NAMALWA (cell line): ENCODE results near the gene MT2A.

Source experiments
- DNase-seq: peaks from one replicate; pipeline ENCODE4 v3.0.0-alpha.2; 2015; ENCODE audit warnings: low spot score

MT2A gene

GRCh38 chr16:56639045-56639444, 30.7 kb downstream of the MT2A start:
- no peak for DNase-seq

DNA sequence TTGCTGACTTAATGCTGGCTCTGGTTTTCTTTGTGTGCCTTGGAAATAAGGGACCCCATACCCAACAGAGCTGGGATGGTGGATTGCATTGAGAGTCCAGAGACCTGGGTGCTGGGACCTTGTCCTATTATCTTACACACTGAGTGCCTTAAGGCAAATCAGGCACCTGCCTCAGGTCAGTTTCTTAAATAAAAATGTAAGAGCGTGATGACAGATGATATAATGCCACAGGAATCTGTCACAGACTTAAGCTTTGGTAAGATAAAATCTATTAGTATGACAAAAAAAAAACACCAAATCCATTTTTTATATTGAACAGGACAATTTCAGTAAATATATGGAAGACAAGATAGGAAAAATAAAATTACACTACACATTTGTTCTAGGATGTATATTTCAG, 31.7 kb downstream of the MT2A start:
- no peak for DNase-seq

GRCh38 chr16:56641166-56641565, 32.8 kb downstream of the MT2A start:
- DNase-seq, result no peak

DNA sequence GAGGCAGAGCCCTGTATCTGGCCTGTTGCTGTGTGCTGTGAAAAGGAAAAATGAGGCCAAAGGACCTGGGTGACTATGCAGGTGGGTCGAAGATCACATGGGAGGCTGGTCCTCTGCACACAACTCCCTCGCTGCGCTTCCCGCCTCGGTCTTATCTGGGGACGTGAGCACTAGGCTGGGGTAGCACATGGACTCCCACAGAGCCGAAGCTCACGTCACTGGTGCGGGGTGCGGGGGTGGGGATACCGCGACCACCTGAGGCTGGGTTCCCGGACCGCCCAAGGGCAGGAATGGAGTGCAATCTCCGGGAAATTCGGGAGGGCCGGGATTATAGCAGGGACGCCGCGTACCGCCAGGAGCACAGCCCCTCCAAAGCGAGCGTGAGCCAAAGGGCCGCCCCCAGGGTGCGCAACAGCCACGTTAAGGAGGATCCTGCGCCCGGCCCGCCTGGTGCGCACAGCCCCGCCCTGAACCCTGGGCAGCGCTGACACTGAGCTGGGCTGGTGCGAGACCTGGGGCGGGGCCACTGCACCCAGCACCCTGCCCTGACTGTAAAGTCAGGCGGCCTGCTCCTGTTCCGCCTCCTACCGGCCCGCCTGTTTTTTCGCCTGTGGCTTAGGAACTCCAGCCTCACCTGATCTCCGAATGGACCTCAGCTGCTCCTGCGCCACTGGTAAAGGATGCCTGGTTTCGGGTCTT, 34.8 kb downstream of the MT2A start:
- no peak for DNase-seq

GRCh38 chr16:56643833-56644232, 35.4 kb downstream of the MT2A start:
- no peak for DNase-seq

- no peak for DNase-seq
Measured at GRCh38 chr16:56645311-56645710, 36.9 kb downstream of the MT2A start.

GRCh38 chr16:56645838-56646237, 37.5 kb downstream of the MT2A start:
- DNase-seq, result no peak

DNA sequence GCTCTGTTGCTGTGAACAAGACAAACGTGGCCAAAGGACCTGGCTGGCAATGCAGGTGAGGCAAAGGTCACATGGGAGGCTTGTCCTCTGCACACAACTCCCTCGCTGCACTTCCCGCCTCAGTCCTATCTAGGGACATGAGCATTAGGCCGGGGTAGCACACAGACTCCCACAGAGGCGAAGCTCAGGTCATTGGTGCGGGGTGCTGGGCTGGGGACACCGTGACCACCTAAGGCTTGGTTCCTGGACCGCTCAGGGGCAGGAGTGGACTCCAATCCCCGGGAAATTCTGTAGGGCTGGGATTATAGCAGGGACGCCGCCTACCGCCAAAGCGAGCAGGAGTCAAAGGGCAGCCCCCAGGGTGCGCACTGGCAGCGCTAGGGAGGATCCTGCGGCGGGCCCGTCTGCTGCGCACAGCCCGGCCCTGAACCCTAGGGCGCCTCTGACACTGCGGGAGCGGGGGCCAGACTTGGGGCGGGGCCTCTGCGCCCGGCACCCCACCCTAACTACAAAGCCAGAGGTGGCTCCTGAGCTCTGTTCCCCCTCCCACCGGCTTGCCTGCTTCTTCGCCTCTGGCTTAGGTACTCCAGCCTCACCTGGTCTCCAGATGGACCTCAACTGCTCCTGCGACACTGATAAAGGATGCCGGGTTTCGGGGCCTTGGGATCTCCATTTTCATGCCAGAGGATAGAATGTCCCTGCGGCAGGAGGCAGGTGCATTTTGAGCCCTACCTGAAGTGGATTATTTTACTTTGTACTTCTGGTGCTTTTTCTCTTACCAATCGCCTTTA, 39.5 kb downstream of the MT2A start:
- no peak for DNase-seq

DNA sequence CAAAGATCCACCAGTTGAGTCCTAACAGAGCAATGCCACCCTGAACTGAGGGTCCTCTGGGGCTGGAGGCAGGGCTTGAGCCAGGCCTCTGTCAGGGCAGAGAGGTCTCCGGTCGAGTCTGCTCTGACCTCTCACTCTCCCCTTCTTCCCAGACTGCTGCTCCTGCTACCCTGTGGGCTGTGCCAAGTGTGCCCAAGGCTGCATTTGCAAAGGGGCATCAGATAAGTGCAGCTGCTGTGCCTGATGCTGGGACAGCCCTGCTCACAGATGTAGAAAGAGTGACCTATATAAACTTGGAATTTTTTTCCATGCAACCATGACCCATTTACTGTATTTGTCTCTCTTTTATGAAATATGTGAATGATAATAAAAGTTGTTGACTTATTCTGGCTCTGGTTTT, 40.9 kb downstream of the MT2A start:
- no peak for DNase-seq

- DNase-seq, result no peak
Measured at GRCh38 chr16:56649820-56650219, 41.4 kb downstream of the MT2A start.

- DNase-seq, result no peak
Measured at GRCh38 chr16:56651586-56651985, 43.2 kb downstream of the MT2A start, which contains the start of gene MT1B. Gene MT1B, plus strand, starts transcription at chr16:56651886. Its CDS starts 68 bp downstream, at chr16:56651954.

GRCh38 chr16:56652600-56652999, 44.2 kb downstream of the MT2A start:
- no peak for DNase-seq

DNA sequence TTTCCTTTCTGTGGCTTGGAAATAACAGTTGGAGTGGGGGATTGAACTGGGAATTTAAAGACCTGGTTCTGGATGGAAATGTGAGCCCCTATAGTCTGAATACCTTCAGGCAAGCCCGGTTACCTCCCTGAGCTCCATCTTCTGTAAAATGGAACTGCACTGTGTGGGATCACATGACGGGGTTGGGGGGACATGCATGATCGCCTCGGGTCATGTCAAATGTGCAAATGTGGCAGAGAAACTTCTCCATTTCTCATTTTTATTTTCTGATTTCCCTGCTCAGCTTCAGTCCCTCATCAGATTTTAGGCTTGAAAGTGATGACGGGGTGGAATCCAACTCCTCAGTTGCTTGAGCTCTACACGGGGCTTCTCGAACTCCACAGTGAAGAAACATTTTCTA, 44.8 kb downstream of the MT2A start:
- no peak for DNase-seq

GRCh38 chr16:56657555-56658326, 49.4 kb downstream of the MT2A start, which contains the start of gene MT1F:
Gene MT1F, plus strand, starts transcription at chr16:56657959. Its CDS starts 100 bp downstream, at chr16:56658059.
- DNase-seq, result peak; percentile 28

DNA sequence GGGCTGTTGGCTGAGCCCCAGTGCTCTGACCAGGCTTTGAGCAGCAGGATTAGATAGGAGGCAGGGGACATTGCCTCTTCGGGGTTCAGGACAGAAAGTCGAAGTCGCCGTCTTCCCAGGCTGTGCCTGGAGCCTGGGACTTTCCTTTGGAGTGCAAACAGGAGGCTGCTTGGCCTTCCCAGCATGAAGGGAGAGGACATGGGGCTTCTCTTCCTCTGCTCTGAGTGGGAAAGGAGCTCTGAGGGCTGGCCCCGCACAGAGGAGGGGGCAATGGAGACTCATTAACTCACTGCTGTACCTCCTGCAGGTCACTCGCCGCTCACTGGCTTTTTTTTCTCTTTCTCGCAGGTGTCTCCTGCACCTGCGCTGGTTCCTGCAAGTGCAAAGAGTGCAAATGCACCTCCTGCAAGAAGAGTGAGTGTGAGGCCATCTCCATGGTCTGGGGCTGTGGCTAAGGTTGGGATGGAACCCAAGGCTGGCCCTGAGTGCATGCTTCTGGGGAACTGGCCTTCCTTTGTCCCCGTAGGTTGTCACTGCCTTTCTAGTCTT, 50.0 kb downstream of the MT2A start:
- DNase-seq, result no peak
